DMS 273 (cell line): Measurements from ENCODE around the gene BICDL2.

ENCODE experiments used
- DNase-seq: peaks from one replicate; lab custom pipeline; 2025; ENCODE audit not compliant: unreplicated experiment; lab: John Stamatoyannopoulos, UW

BICDL2 gene

GRCh38 chr16:3012828-3013420 is 23.8 kb downstream of the BICDL2 start, which contains the start of gene CLDN9:
TSS of gene CLDN9 (plus strand) at chr16:3012923. CDS start at chr16:3013363, 440 bp downstream.
- DNase-seq = no peak

- no peak for DNase-seq
These were observed 24.5 kb downstream of the BICDL2 start for GRCh38 chr16:3012246-3012645.

GRCh38 chr16:3010510-3010909 is 26.2 kb downstream of the BICDL2 start:
- no peak for DNase-seq

DNA sequence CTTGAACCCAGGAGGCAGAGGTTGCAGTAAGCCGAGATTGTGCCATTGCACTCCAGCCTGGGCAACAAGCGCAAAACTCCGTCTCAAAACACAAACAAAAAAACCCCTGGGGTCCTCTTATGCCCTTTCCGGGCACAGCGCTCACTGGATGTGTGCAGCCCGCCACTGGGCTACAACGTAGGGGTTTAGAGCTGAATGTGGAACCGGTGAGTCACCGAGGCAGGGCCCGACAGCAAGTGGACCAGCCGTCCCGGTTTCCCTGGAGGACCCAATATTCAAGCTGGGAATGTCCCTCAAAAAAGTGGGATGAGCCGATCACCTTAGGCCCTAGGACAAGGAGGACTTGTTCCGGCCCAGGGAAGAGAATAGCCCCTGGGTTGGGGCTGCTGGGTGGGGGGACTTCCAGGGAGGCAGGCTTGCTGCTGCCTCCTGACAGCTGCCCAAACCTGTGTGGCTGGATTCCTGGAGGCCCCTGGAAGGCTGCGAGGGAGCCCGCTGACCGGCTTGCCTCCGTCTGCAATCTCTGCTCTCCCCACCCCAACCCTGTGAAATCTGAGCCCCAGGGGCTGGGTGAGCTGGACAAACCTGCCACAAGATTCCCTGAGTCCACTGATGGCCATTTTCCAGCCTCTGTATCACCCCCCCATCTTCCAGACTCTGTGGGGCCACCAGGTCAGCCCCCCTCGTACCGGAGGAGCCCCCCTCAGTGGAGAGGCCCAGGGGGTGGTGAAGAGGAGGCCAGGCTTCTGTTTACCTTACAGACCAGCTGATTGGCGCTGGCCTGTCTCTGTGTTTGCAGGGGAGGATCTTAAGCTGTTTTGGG is 27.0 kb downstream of the BICDL2 start:
- DNase-seq = no peak

DNA sequence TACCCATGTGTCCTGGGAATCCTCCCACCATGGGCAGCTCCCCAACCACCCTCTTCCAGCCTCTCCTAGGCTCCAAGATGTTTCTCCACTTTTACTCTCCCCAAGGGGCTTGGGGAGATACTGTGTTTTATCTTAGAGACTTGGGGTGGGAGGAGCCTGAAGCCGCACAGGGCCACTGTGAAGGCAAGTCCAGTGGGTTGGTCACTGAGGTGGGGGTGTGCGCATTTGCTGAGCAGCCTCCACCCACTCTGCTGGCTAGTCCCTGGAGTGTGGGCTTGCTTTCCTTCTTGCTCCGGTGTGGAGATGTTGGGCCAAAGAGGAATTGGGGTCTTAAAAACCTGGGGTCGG is 28.1 kb downstream of the BICDL2 start:
- DNase-seq = no peak

GRCh38 chr16:3007957-3008689 is 28.6 kb downstream of the BICDL2 start:
- DNase-seq = no peak

DNA sequence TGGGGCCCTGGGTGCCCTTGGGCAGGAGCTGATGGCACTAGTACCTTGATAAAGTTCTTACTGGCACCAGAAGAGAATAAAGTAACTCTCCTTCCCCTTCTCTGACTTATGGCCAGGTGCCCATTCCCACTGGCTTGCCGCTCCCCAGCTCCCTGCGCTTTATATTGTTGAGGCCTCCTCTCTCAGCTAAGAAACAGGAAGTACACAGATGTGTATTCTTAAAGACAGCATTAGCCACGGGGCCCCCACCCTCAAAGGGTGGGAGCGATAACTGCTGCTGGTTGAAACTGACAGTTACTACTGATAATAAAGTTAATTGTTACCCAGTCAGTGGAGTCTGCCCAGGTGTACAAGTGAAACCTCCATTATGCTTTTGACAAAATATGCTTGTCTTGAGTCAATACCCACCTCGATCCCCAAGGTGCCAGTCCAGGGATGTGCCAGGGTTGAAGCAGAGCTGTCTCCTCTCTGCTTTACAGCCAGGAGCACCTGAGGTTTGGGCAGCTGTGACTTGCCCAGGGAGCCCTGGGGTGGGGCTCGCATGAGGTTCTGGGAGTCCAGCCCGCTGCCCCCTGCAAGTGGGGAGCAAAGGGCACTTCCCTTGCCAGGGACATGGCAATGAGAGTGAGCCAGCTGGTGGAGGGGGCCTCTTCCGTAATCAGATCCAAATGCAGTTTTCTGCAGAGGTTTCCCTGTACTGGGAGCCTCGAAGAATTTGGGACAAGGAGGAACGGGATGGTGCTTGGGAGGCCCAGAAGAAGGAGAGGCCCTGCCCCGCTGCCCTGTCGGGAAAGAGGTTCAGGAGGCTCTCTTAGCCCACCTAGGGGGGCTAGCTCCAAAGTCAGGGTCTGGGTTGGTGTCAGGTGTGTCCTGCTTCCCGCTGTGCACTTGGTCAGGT is 29.4 kb downstream of the BICDL2 start:
- no peak for DNase-seq

GRCh38 chr16:3004781-3005284 is 31.9 kb downstream of the BICDL2 start:
- DNase-seq = peak; percentile 69

DNA sequence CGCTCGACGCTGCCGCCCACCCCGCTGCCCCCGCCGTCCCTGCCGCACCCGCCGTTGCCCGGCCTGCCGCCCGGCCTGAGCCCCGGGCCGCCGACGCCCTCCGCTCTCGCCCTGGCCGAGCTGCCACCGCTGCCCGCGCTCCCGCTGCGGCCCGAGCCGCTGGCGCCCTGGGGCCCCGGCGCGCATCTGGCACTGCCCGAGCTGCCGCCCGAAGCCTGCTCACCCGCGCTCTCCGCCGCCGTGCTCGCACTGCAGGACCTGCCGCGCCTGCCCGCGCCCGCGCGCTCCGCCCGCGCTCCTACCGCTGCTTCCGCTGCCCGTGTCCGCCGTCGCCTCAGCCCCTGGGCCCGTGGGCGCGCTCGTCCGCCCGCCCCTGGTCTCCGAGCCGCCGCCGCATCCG is 32.4 kb downstream of the BICDL2 start:
- peak; percentile 74 for DNase-seq

GRCh38 chr16:3003582-3004270 is 33.0 kb downstream of the BICDL2 start:
- peak; percentile 99 for DNase-seq

- no peak for DNase-seq
These were observed 35.4 kb downstream of the BICDL2 start for GRCh38 chr16:3001316-3001715.

GRCh38 chr16:3000540-3000939 is 36.2 kb downstream of the BICDL2 start:
- no peak for DNase-seq

GRCh38 chr16:2999929-3000328 is 36.8 kb downstream of the BICDL2 start:
- no peak for DNase-seq

DNA sequence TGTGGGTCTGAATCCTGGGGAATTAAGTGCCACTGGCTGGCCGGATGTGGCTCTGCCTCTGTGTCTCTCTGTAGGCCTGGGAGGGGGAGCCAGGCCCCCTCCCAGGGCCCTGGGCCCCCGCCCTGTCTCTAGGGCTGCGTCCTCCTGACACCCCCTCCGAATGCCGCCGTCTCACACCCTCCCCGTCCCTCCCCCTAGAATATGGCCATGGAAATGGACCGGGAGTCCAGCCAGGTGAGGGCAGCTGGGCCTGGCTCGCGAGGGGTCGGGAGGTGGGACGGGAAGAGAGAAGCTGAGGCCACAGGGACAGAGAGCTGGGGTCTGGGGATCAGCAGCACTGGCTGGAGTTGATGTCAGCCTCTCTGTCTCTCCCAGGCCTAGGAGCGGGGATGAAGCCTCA is 40.4 kb downstream of the BICDL2 start:
- DNase-seq = no peak

DNA sequence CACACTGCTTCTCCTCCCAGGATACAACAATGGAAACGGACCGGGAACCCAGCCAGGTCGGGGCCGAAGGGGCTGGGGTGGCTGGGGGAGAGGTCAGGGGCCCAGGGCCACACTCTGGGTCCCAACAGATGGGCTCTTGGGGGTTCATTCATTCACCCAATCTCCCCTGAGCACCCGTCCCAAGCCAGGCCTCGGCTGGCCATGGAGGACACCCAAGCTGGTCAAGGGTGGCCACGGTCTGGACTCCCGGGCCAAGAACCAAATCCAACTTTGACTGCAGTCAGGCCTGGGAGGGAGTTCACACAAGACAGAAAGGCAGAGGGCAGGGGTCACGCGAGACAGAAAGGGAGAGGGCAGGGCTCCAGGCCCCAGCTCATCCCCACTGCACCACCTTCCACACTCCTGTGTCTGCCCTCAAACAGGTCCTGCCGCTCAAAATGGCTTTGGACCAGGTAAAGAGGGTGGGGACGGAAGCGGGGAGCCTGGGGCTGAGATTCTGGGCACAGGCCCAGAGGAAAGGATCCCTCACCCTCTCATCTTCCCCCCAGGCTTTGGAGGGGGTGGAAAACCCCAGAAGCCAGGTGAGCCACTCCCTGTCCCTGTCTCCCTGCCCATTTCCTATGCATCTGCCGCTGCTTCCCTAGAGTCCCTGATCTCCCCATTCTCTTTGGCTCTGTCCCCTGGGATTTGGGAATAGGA is 44.2 kb downstream of the BICDL2 start:
- no peak for DNase-seq

DNA sequence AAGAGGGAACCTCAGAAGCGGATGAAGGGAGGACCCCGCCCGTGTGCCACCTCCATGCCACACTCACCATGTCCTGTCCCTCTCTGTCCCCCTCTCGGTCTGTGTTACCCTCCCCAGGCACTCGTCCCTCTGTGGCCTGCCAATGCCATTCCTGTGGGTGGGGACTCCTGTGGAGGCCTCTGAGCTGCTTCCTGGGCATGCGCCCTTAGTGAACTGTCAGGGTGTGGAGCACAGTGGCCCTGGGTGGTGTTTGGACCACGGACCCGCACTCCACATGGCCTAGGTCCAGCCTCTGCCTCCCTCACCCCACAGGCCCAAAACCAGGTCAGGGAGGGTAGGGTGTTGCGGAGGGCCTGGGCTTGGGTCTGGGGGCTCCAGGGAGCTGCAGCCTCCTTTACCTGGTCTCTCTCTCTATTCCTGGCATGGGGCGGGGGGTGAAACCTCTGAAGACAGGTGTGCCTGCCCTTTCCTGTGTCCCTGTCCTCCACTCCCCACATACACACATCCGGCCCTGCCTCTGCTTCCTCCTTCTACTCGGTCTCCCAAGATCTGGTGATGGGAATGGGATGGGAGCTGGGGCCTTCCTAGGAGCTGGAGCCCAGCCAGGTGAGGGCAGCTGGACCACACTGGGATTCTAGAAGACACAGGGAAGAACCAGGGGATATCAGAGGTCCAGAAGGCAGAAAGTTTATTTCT is 45.0 kb downstream of the BICDL2 start:
- DNase-seq = no peak

DNA sequence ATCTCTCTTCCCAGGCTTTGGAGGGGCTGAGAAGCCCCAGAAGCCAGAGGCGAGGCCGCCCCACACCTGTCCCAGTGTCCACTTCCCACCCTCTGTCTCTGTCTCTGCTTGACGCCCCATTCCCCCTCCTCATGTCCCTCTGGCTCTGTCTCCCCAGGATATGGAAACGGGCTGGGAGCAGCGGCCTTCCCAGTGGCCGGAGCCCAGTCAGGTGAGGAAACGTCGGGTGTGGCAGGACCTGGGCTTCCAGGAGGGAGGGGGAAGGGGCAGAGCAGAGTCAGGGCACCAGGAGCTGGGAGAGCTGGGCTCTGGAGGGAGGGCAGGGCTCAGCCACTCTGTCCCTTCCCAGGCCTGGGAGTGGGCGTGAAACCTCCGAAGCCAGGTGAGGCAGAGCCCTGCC is 45.9 kb downstream of the BICDL2 start:
- DNase-seq = no peak

DNA sequence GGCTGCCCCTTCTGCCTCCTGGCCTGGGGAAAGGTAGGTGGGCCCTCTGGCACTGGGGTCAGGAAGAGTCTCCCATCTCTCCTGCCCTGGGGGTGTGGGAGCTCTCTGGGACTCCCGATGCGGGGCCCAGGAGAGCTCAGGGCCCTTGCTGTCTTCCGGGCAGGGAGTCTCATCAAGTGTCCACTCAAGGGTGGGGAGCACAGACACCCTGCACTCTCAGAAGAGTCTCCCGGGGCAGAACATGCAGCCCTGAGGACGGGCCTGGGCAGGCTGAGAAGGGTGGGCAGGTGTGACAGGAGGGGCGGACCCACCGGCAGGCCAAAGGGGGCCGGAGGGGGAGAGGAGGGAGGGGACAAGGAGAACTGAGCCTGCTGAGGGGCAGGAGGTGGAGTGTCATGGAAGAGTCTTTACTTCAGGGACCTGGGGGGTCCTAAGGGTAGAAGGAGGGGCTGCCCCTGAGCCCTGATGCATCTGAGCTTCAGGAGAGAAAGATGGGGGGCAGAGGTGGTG is 48.1 kb downstream of the BICDL2 start:
- no peak for DNase-seq

- peak; percentile 88 for DNase-seq
These were observed 48.9 kb downstream of the BICDL2 start for GRCh38 chr16:2987833-2988232.
